Neural progenitor cell (in vitro differentiated cells): Measurements from ENCODE around the gene PYCR2. TPM values are rescaled to one million over a fixed set of nuclear protein-coding genes. Genes with fewer than 3 reads are reported as not detected.

Source experiments
- DNase-seq: peaks from one replicate; pipeline ENCODE4 v3.0.0-alpha.2; 2016; ENCODE audit warnings: low spot score
- H2AFZ ChIP-seq: fragments of 200-600 bp; sonication (generic); replicated peaks from 2 replicates; pipeline ENCODE4 v1.6.1; 2016; ENCODE audit warnings: antibody characterized with exemption
- H3F3A ChIP-seq: fragments of 200-600 bp; sonication (generic); 2 replicates; pipeline ENCODE4 v1.6.1; 2016; ENCODE audit warnings: antibody characterized with exemption, low read depth
- H3K27ac ChIP-seq: fragments of 200-600 bp; sonication (generic); 2 replicates; pipeline ENCODE4 v1.5.1; 2016; ENCODE audit warnings: mild to moderate bottlenecking
- H3K27me3 ChIP-seq: fragments of 200-600 bp; sonication (generic); 2 replicates; pipeline ENCODE4 v1.6.1; 2016; ENCODE audit warnings: mild to moderate bottlenecking, moderate library complexity
- H3K36me3 ChIP-seq: fragments of 200-600 bp; sonication (generic); 2 replicates; pipeline ENCODE4 v1.5.1; 2016
- H3K4me1 ChIP-seq: fragments of 200-600 bp; sonication (generic); 2 replicates; pipeline ENCODE4 v1.6.1; 2016; ENCODE audit warnings: mixed run types
- H3K4me2 ChIP-seq: fragments of 200-600 bp; sonication (generic); 2 replicates; pipeline ENCODE4 v1.6.1; 2016
- H3K4me3 ChIP-seq: fragments of 200-600 bp; sonication (generic); 2 replicates; pipeline ENCODE4 v1.5.1; 2016
- H3K79me2 ChIP-seq: fragments of 200-600 bp; sonication (generic); 2 replicates; pipeline ENCODE4 v1.6.1; 2016; ENCODE audit warnings: low read depth
- H3K9ac ChIP-seq: fragments of 200-600 bp; sonication (generic); 2 replicates; pipeline ENCODE4 v1.6.1; 2016
- H3K9me3 ChIP-seq: fragments of 200-600 bp; sonication (generic); 2 replicates; pipeline ENCODE4 v1.5.1; 2016; ENCODE audit warnings: low read depth
- H4K20me1 ChIP-seq: fragments of 200-600 bp; sonication (generic); 2 replicates; pipeline ENCODE4 v1.6.1; 2016; ENCODE audit warnings: low read depth
- H3K27ac Mint-ChIP-seq: 3 replicates; pipeline ENCODE4 v1.8.0; 2021; ENCODE audit warnings: mixed read lengths
- H3K27me3 Mint-ChIP-seq: 2 replicates; pipeline ENCODE4 v1.8.0; 2022; ENCODE audit warnings: low read depth, mild to moderate bottlenecking, inconsistent platforms, moderate library complexity, mixed read lengths; ENCODE audit not compliant: insufficient read depth
- H3K36me3 Mint-ChIP-seq: 3 replicates; pipeline ENCODE4 v1.8.0; 2021; ENCODE audit warnings: mixed read lengths
- H3K4me1 Mint-ChIP-seq: 3 replicates; pipeline ENCODE4 v1.8.0; 2021; ENCODE audit warnings: mixed read lengths
- H3K4me3 Mint-ChIP-seq: 3 replicates; pipeline ENCODE4 v1.8.0; 2021; ENCODE audit warnings: mild to moderate bottlenecking, moderate library complexity, mixed read lengths
- H3K9me3 Mint-ChIP-seq: 3 replicates; pipeline ENCODE4 v1.8.0; 2020; ENCODE audit warnings: mixed read lengths
- CTCF ChIP-seq: fragments of 200-600 bp; sonication (generic); IDR thresholded peaks from 2 replicates; pipeline ENCODE4 v1.5.1; 2017; ENCODE audit warnings: antibody characterized with exemption, mild to moderate bottlenecking
- EZH2 ChIP-seq: fragments of 200-600 bp; sonication (generic); IDR thresholded peaks from 2 replicates; pipeline ENCODE4 v1.6.1; 2017; ENCODE audit warnings: antibody characterized with exemption, mild to moderate bottlenecking, moderate library complexity
- EZH2phosphoT487 ChIP-seq: fragments of 200-600 bp; sonication (generic); IDR thresholded peaks from 2 replicates; pipeline ENCODE4 v1.6.1; 2017; ENCODE audit warnings: antibody characterized with exemption
- total RNA-seq: library from RNA; depleted of rRNA; stranded (reverse); fragments of >200 nt; gene quantifications from 2 replicates; pipeline ENCODE4 v1.2.3, GENCODE V29; 2015; ENCODE audit warnings: low replicate concordance

The PYCR2 gene
- total RNA-seq, 1 donor from 2014 or later: 23.8 TPM

GRCh38 chr1:225953315-225953714 lies 29.3 kb upstream of the PYCR2 start:
- H3K4me3 Mint-ChIP-seq: no peak overlapping the region
- H3K4me1 Mint-ChIP-seq: peaks cover 15% of the 10 kb centered on the region
- no peak for DNase-seq
- peaks cover 10% of the 10 kb centered on the region for H3F3A ChIP-seq
- H3K27me3 ChIP-seq: no peaks in the 10 kb centered on the region
- no peak overlapping the region for H3K27ac Mint-ChIP-seq
- peaks cover 3% of the 10 kb centered on the region for H3K27me3 Mint-ChIP-seq
- H3K4me1 ChIP-seq: peaks cover 9% of the 10 kb centered on the region
- no peak overlapping the region for H3K4me2 ChIP-seq
- H3K36me3 ChIP-seq: no peaks in the 10 kb centered on the region
- H3K9me3 Mint-ChIP-seq: peaks cover 3% of the 10 kb centered on the region
- H3K79me2 ChIP-seq: no peaks in the 10 kb centered on the region
- H3K36me3 Mint-ChIP-seq: no peaks in the 10 kb centered on the region
- H3K27ac ChIP-seq: no peak overlapping the region
- H2AFZ ChIP-seq: no peak overlapping the region
- no peak for TF ChIP-seq EZH2
- no peak for TF ChIP-seq CTCF
- no peaks in the 10 kb centered on the region for H4K20me1 ChIP-seq
- no peak overlapping the region for H3K9ac ChIP-seq
- H3K9me3 ChIP-seq: no peaks in the 10 kb centered on the region
- no peak overlapping the region for H3K4me3 ChIP-seq

- H3K4me3 ChIP-seq: no peak overlapping the region
- Mint-ChIP-seq H3K4me1 (peaks cover 19% of the 10 kb centered on the region), H3K4me3 (peak overlapping the region; percentile 12), H3K27me3 (peaks cover 4% of the 10 kb centered on the region), H3K27ac (no peak overlapping the region), H3K9me3 (peaks cover 3% of the 10 kb centered on the region), H3K36me3 (no peaks in the 10 kb centered on the region)
- H3F3A ChIP-seq: peaks cover 12% of the 10 kb centered on the region
- TF ChIP-seq EZH2phosphoT487 (no peak), EZH2 (no peak), CTCF (no peak)
- H2AFZ ChIP-seq: no peak overlapping the region
- no peak overlapping the region for H3K9ac ChIP-seq
- H4K20me1 ChIP-seq: no peaks in the 10 kb centered on the region
- H3K79me2 ChIP-seq: no peaks in the 10 kb centered on the region
- no peak for DNase-seq
- no peak overlapping the region for H3K27ac ChIP-seq
- H3K9me3 ChIP-seq: no peaks in the 10 kb centered on the region
- H3K4me2 ChIP-seq: no peak overlapping the region
- H3K36me3 ChIP-seq: no peaks in the 10 kb centered on the region
- H3K27me3 ChIP-seq: peaks cover 9% of the 10 kb centered on the region
- peaks cover 13% of the 10 kb centered on the region for H3K4me1 ChIP-seq
Measured at GRCh38 chr1:225950905-225951497, 27.0 kb upstream of the PYCR2 start.

GRCh38 chr1:225949041-225949440 lies 25.0 kb upstream of the PYCR2 start:
- Histone ChIP-seq H3K4me2 (peak overlapping the region; percentile 38), H3K4me1 (peaks cover 32% of the 10 kb centered on the region), H3K36me3 (no peaks in the 10 kb centered on the region), H3K27ac (no peak overlapping the region), H3F3A (peaks cover 23% of the 10 kb centered on the region), H3K9ac (no peak overlapping the region), H3K79me2 (no peaks in the 10 kb centered on the region), H3K27me3 (peaks cover 9% of the 10 kb centered on the region), H2AFZ (no peak overlapping the region), H3K4me3 (no peak overlapping the region), H3K9me3 (no peaks in the 10 kb centered on the region), H4K20me1 (no peaks in the 10 kb centered on the region)
- Mint-ChIP-seq H3K4me3 (no peak overlapping the region), H3K27ac (no peak overlapping the region), H3K36me3 (no peaks in the 10 kb centered on the region), H3K9me3 (no peaks in the 10 kb centered on the region), H3K27me3 (peaks cover 7% of the 10 kb centered on the region), H3K4me1 (peaks cover 38% of the 10 kb centered on the region)
- TF ChIP-seq CTCF (no peak), EZH2 (no peak), EZH2phosphoT487 (no peak)
- DNase-seq: peak; percentile 13
